ENCODE measurements around the gene LIMS1.
"Not testable (repeated sequence)": the region's sequence is repeated elsewhere in the genome, so short reads cannot be mapped to it uniquely, and the experiment has no call there.

The LIMS1 gene

GRCh38 chr2:108688818-108689756 lies 154.8 kb downstream of the LIMS1 start:
- H3K27ac ChIP-seq (ENCODE audit: low read depth, low read length); H2BK5ac ChIP-seq (ENCODE audit: low read length); H3K27me3 ChIP-seq (ENCODE audit: insufficient read depth, low read length, poor library complexity); H3K18ac ChIP-seq (ENCODE audit: low read length); H3K9ac ChIP-seq (ENCODE audit: low read length); H4K8ac ChIP-seq (ENCODE audit: low read depth, low read length); H3K23ac ChIP-seq (ENCODE audit: low read length); H3K4ac ChIP-seq (ENCODE audit: low read depth, low read length); H3K36me3 ChIP-seq (ENCODE audit: control insufficient read depth, insufficient read depth, low read length); H2BK120ac ChIP-seq (ENCODE audit: low read depth, low read length); H4K5ac ChIP-seq (ENCODE audit: low read length); H3K79me2 ChIP-seq (ENCODE audit: control insufficient read depth, insufficient read depth, low read length); H3K4me1 ChIP-seq (ENCODE audit: control insufficient read depth, low read depth, low read length); H3K56ac ChIP-seq (ENCODE audit: low read length); H2BK15ac ChIP-seq (replicated peaks; ENCODE audit: low read depth); H3K4me2 ChIP-seq (ENCODE audit: low read length); H3K79me1 ChIP-seq (ENCODE audit: low read length); H2AK5ac ChIP-seq (ENCODE audit: low read length); H3K4me3 ChIP-seq (ENCODE audit: low read length): not testable (repeated sequence)
- no CpG with 5 or more reads among the region's 15 CpGs for WGBS (ENCODE audit: extremely low coverage, insufficient coverage, low lambda C conversion rate)
- peak; percentile 14 for DNase-seq

DNA sequence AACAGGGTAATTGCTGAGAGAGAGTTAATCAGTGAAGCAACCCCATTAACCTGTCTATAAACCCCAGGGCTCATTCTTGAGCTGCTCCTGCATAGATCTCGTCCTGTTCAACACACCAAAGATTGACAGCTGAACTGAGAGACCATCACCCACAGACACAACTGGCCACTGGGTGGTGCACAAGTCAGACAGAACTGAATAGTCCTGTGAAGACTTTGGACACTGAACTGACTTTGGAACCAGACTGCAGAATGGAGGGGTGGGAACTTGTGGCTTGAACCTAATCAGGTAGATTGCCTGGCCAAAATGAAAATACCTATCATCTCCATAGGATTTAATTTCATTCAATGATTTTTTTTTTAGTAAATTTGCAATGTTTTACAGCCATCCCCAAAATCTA lies 155.7 kb downstream of the LIMS1 start:
- H3K4me1 ChIP-seq (ENCODE audit: control insufficient read depth, low read depth, low read length); H2BK15ac ChIP-seq (replicated peaks; ENCODE audit: low read depth); H3K4ac ChIP-seq (ENCODE audit: low read depth, low read length); H3K36me3 ChIP-seq (ENCODE audit: control insufficient read depth, insufficient read depth, low read length); H4K5ac ChIP-seq (ENCODE audit: low read length); H3K18ac ChIP-seq (ENCODE audit: low read length); H3K56ac ChIP-seq (ENCODE audit: low read length); DNase-seq; H2BK120ac ChIP-seq (ENCODE audit: low read depth, low read length); H2AK5ac ChIP-seq (ENCODE audit: low read length); H4K8ac ChIP-seq (ENCODE audit: low read depth, low read length); H3K23ac ChIP-seq (ENCODE audit: low read length); H3K79me1 ChIP-seq (ENCODE audit: low read length); H3K4me2 ChIP-seq (ENCODE audit: low read length); H3K79me2 ChIP-seq (ENCODE audit: control insufficient read depth, insufficient read depth, low read length); H3K27ac ChIP-seq (ENCODE audit: low read depth, low read length); H2BK5ac ChIP-seq (ENCODE audit: low read length); H3K27me3 ChIP-seq (ENCODE audit: insufficient read depth, low read length, poor library complexity); H3K4me3 ChIP-seq (ENCODE audit: low read length); H3K9ac ChIP-seq (ENCODE audit: low read length): not testable (repeated sequence)
- no CpG with 5 or more reads among the region's 1 CpG for WGBS (ENCODE audit: extremely low coverage, insufficient coverage, low lambda C conversion rate)

DNA sequence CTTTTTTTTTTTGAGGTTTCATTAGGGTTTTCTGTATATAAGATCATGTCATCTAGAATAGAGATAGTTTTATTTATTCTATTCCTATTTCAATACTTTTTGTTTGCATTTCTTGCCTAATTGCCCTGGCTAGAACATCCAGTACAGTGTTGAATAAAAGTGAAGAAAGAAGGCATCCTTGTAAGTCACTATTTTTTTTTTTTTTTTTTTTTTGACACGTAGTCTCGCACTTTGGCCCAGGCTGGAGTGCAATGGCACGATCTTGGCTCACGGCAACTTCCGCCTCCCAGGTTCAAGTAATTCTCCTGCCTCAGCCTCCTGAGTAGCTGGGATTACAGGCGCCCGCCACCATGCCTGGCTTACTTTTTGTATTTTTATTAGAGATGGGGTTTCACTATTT lies 157.2 kb downstream of the LIMS1 start:
- Histone ChIP-seq H3K4me2 (ENCODE audit: low read length) (no peak overlapping the region), H3K23ac (ENCODE audit: low read length) (no peak overlapping the region), H3K4ac (ENCODE audit: low read depth, low read length) (no peak overlapping the region), H3K79me1 (ENCODE audit: low read length) (no peaks in the 10 kb centered on the region), H3K79me2 (ENCODE audit: control insufficient read depth, insufficient read depth, low read length) (no peaks in the 10 kb centered on the region), H3K18ac (ENCODE audit: low read length) (no peak overlapping the region), H2BK120ac (ENCODE audit: low read depth, low read length) (no peak overlapping the region), H3K9ac (ENCODE audit: low read length) (no peak overlapping the region), H2AK5ac (ENCODE audit: low read length) (no peak overlapping the region), H3K27ac (ENCODE audit: low read depth, low read length) (no peak overlapping the region), H3K56ac (ENCODE audit: low read length) (no peak overlapping the region), H4K5ac (ENCODE audit: low read length) (no peak overlapping the region), H4K8ac (ENCODE audit: low read depth, low read length) (no peak overlapping the region), H2BK5ac (ENCODE audit: low read length) (no peak overlapping the region), H2BK15ac (replicated peaks; ENCODE audit: low read depth) (no peak overlapping the region), H3K36me3 (ENCODE audit: control insufficient read depth, insufficient read depth, low read length) (no peaks in the 10 kb centered on the region), H3K27me3 (ENCODE audit: insufficient read depth, low read length, poor library complexity) (no peaks in the 10 kb centered on the region), H3K4me1 (ENCODE audit: control insufficient read depth, low read depth, low read length) (no peaks in the 10 kb centered on the region), H3K4me3 (ENCODE audit: low read length) (no peak overlapping the region)
- WGBS (ENCODE audit: extremely low coverage, insufficient coverage, low lambda C conversion rate) = no CpG with 5 or more reads among the region's 7 CpGs
- DNase-seq = no peak

GRCh38 chr2:108701208-108701607 lies 166.9 kb downstream of the LIMS1 start:
- Histone ChIP-seq H3K9ac (ENCODE audit: low read length) (no peak overlapping the region), H3K27ac (ENCODE audit: low read depth, low read length) (no peak overlapping the region), H2AK5ac (ENCODE audit: low read length) (no peak overlapping the region), H3K4me3 (ENCODE audit: low read length) (no peak overlapping the region), H2BK15ac (replicated peaks; ENCODE audit: low read depth) (no peak overlapping the region), H3K18ac (ENCODE audit: low read length) (no peak overlapping the region), H2BK5ac (ENCODE audit: low read length) (no peak overlapping the region), H3K27me3 (ENCODE audit: insufficient read depth, low read length, poor library complexity) (no peaks in the 10 kb centered on the region), H3K4ac (ENCODE audit: low read depth, low read length) (no peak overlapping the region), H3K36me3 (ENCODE audit: control insufficient read depth, insufficient read depth, low read length) (no peaks in the 10 kb centered on the region), H4K8ac (ENCODE audit: low read depth, low read length) (no peak overlapping the region), H3K23ac (ENCODE audit: low read length) (no peak overlapping the region), H3K4me2 (ENCODE audit: low read length) (no peak overlapping the region), H2BK120ac (ENCODE audit: low read depth, low read length) (no peak overlapping the region), H3K56ac (ENCODE audit: low read length) (no peak overlapping the region), H3K4me1 (ENCODE audit: control insufficient read depth, low read depth, low read length) (no peaks in the 10 kb centered on the region), H4K5ac (ENCODE audit: low read length) (no peak overlapping the region), H3K79me1 (ENCODE audit: low read length) (no peaks in the 10 kb centered on the region), H3K79me2 (ENCODE audit: control insufficient read depth, insufficient read depth, low read length) (no peaks in the 10 kb centered on the region)
- WGBS (ENCODE audit: extremely low coverage, insufficient coverage, low lambda C conversion rate) = no CpG with 5 or more reads among the region's 3 CpGs
- no peak for DNase-seq

DNA sequence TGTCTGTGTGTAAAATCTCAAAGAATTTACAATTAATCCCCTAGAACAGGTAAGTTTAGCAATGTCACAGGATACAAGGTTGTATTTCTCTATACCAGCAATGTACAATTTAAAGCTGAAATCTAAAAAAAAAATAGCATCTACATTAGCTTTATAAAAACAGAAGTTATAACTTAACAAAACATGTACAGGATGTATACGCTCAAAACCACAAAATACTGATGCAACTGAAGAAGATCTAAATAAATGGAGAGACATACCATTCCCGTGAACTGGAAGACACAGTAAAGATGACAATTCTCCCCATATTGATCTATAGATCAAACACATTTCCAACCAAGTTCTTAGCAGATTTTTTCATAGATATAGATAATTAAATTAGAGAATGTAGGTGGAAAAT lies 167.5 kb downstream of the LIMS1 start:
- Histone ChIP-seq H3K79me1 (ENCODE audit: low read length) (no peaks in the 10 kb centered on the region), H3K4me3 (ENCODE audit: low read length) (no peak overlapping the region), H2BK15ac (replicated peaks; ENCODE audit: low read depth) (no peak overlapping the region), H3K23ac (ENCODE audit: low read length) (no peak overlapping the region), H2AK5ac (ENCODE audit: low read length) (no peak overlapping the region), H4K5ac (ENCODE audit: low read length) (no peak overlapping the region), H3K4me1 (ENCODE audit: control insufficient read depth, low read depth, low read length) (no peaks in the 10 kb centered on the region), H3K4me2 (ENCODE audit: low read length) (no peak overlapping the region), H3K79me2 (ENCODE audit: control insufficient read depth, insufficient read depth, low read length) (no peaks in the 10 kb centered on the region), H3K27ac (ENCODE audit: low read depth, low read length) (no peak overlapping the region), H4K8ac (ENCODE audit: low read depth, low read length) (no peak overlapping the region), H3K9ac (ENCODE audit: low read length) (no peak overlapping the region), H3K4ac (ENCODE audit: low read depth, low read length) (no peak overlapping the region), H3K27me3 (ENCODE audit: insufficient read depth, low read length, poor library complexity) (no peaks in the 10 kb centered on the region), H2BK120ac (ENCODE audit: low read depth, low read length) (no peak overlapping the region), H3K56ac (ENCODE audit: low read length) (no peak overlapping the region), H3K18ac (ENCODE audit: low read length) (no peak overlapping the region), H3K36me3 (ENCODE audit: control insufficient read depth, insufficient read depth, low read length) (no peaks in the 10 kb centered on the region), H2BK5ac (ENCODE audit: low read length) (no peak overlapping the region)
- WGBS (ENCODE audit: extremely low coverage, insufficient coverage, low lambda C conversion rate) = no CpG with 5 or more reads among the region's 2 CpGs
- DNase-seq = no peak

DNA sequence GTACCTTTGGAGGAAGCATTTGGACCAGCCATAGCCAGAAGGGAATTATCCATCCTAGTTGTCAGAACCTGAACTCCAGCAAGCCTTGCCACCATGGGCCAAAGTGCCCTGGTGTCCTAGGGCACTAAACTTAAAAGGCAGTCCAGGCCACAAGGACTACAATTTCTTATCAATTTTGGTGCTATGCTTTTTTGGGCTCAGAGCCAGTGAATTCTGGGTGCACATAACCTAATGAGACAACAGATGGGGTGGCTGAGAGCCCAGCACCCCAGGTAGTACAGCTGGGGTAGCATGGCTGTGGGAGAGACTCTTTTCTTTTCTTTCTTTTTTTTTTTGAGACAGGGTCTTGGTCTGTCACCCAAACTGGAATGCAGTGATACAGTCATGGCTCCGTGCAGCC lies 170.6 kb downstream of the LIMS1 start:
- Histone ChIP-seq H2BK5ac (ENCODE audit: low read length) (no peak overlapping the region), H4K5ac (ENCODE audit: low read length) (no peak overlapping the region), H2AK5ac (ENCODE audit: low read length) (no peak overlapping the region), H3K4me3 (ENCODE audit: low read length) (no peak overlapping the region), H3K9ac (ENCODE audit: low read length) (no peak overlapping the region), H3K18ac (ENCODE audit: low read length) (no peak overlapping the region), H3K4me2 (ENCODE audit: low read length) (no peak overlapping the region), H4K8ac (ENCODE audit: low read depth, low read length) (no peak overlapping the region), H3K4me1 (ENCODE audit: control insufficient read depth, low read depth, low read length) (no peaks in the 10 kb centered on the region), H3K27me3 (ENCODE audit: insufficient read depth, low read length, poor library complexity) (no peaks in the 10 kb centered on the region), H2BK15ac (replicated peaks; ENCODE audit: low read depth) (no peak overlapping the region), H3K56ac (ENCODE audit: low read length) (no peak overlapping the region), H3K79me1 (ENCODE audit: low read length) (no peaks in the 10 kb centered on the region), H3K36me3 (ENCODE audit: control insufficient read depth, insufficient read depth, low read length) (no peaks in the 10 kb centered on the region), H3K79me2 (ENCODE audit: control insufficient read depth, insufficient read depth, low read length) (no peaks in the 10 kb centered on the region), H3K23ac (ENCODE audit: low read length) (no peak overlapping the region), H3K4ac (ENCODE audit: low read depth, low read length) (no peak overlapping the region), H2BK120ac (ENCODE audit: low read depth, low read length) (no peak overlapping the region), H3K27ac (ENCODE audit: low read depth, low read length) (no peak overlapping the region)
- WGBS (ENCODE audit: extremely low coverage, insufficient coverage, low lambda C conversion rate) = no CpG with 5 or more reads among the region's 1 CpG
- no peak for DNase-seq
